HUDEP-2 (cell line): ENCODE measurements around the gene KRT16.
"Not testable (repeated sequence)": the region's sequence is repeated elsewhere in the genome, so short reads cannot be mapped to it uniquely, and the experiment has no call there.

Experiments
- DNase-seq, 76 experiments: peaks; one replicate each; lab custom pipeline; 2025; ENCODE audit not compliant: unreplicated experiment in 76 of 76; lab: John Stamatoyannopoulos, UW

Gene KRT16

DNA sequence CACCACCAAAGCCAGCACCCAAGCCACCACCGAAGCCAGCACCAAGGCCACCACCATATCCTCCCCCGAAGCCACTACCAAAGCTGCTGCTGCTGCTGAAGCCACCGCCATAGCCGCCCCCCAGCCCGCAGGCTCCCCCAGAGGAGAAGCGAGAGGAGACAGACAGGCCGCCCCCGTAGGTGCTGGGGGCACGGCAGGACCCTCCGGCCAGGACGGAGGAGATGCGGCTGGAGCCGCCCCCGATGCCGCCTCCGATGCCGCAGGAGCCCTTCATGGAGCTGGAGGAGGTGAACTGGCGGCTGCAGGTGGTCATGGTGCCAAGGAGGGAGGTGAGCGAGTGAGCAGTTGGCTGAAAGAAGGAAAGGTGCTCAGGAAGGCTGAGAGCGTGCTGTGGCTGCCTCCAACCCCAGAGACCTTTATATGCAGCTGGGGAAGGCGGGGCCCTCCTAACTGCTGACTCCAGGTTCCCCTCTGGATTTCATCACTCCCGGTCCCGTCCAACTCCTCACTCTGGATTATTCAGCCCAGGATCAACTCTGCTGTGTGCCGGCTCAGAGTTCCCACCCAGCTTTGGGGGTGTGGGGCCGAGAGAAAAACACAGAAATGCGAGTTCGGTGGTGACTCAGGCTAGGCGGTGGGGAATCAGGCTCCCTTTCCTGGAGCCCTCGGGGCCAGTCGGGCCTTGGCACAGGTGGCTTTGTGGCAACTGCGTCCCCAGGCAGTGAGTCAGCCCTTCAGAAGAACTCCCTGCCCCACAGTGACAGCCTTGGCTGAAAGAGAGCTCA is at the start of gene KRT16:
Gene KRT16, minus strand, starts transcription at position 392 of the 785 bp plus-strand sequence. Its CDS starts 79 bp downstream, at position 313.
- DNase-seq: not testable (repeated sequence)

DNA sequence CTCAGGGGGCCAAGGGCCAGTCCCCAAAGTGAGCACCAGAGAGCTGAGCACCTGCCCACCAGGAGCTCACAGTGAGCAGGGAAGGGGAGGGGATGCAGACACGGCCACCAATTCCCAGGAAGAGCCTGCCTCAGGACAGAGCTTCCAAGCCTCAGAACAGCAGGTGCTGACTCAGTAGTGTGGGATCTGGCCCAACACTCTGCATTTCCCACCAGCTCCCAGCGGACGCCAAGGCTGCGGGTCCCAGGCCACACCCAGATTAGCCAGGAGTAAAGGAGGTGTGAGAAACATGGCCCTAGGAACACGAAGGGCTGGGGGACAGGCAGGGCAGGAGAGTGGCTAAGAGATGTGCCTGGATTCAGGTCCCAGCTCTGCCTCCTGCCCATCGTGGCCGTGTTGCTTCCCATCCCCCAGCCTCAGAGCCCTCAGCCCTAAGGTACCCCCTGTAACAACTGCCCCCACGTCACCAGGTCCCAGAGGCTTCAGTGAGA is 47.7 kb upstream of the KRT16 start:
- no peak for DNase-seq

DNA sequence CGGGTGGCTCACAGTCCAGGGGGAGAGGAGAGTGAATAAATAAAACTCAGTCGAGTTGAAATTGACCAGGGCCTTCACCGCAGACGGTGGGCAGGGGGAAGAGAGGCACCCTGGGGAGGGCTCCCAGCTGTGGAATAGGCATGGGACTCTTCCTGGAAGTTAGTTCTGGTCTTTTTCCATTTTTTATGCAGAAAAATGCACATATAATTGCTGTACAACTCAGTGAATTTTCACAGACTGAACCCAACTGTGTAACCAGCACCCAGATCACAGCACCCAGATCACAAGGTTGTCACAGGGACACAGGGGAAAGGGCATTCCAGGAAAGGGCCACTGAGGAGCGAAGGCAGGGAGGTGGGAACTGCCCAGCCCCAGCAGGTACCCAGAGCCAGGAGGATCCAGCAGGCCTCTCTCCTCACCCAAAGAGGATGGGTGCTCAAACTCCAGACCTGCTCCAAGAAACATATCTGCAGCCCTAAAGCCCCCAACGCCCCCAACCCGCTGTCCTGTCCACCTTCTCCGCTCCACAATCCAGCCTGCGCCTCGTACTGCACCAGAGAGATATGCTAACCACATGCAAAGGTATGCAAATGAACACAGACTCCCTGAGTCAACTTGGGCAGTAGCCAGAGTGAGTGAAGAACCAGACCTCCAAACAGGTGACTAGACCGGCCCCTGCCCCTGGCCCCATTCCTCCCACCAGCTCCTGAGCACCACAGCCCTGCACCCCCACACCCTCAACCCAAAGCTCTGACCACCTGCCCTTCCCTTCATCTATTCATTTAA is 47.1 kb upstream of the KRT16 start:
- no peak for DNase-seq

DNA sequence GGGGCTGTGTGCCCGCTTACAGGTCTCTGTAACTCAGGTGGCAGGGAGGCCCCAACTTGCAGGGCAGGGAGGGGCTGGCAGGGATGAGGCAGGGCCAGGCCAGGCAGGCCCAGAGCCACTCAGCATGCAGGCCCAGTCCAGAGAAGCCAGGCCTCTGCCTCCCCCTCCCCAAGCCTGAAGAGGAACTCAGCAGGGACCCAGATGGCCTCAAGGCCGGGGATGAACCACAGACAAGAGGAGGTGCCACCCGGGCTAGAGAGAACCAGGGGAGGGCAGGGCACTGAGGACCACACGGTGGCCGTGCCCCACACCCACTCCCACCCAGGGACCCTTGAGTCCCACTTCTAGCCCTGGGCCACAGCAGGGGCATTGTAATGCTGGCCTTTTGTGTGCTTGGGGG is 46.3 kb upstream of the KRT16 start:
- no peak for DNase-seq

DNA sequence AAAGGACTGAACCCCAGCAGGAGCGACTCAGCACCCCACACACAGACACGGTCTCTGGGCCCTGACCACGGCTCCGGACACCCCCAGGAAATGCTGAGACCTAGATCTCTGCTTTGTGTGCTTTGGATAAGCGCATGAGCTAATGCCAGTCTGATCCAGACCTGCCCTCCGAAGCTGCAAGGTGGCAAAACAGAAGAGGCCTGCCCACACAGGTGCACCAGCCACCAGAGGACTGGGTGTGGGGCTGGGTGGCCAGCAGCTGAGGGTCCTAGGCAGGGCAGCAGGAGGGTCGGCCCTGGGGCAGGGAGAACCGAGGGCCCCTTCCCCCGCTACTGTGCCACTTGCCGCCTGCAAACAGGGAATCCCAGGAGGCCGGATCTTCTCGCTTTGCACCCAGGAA is 45.4 kb upstream of the KRT16 start:
- no peak for DNase-seq

DNA sequence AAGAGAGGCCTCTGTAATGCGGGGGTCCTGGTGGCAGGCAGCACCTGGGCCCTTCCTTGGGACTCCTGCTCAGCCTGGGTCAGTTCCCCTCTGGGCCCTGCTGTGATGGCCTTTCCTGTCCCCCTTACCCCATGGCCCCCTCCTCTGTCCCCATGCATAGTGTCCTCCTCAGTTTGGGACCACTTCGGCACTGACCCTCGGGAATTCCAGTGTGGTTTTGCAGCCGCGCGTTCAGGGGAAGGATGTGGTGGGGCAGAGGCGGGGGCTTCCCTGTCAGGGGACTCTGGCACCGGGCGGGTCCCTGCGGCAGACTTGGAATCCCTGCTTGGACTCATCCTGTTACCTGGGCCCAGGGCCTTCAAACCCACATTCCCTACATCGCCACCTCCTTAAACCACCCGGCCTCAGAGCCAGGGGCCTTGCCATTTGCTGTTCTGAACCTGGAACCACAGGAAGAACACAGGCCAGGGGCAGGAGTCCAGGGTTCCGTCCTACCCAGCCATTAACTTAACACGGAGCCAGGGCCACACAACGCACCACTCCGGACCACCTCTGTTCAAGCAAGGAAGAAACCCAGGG is 44.7 kb upstream of the KRT16 start:
- DNase-seq: no peak

DNA sequence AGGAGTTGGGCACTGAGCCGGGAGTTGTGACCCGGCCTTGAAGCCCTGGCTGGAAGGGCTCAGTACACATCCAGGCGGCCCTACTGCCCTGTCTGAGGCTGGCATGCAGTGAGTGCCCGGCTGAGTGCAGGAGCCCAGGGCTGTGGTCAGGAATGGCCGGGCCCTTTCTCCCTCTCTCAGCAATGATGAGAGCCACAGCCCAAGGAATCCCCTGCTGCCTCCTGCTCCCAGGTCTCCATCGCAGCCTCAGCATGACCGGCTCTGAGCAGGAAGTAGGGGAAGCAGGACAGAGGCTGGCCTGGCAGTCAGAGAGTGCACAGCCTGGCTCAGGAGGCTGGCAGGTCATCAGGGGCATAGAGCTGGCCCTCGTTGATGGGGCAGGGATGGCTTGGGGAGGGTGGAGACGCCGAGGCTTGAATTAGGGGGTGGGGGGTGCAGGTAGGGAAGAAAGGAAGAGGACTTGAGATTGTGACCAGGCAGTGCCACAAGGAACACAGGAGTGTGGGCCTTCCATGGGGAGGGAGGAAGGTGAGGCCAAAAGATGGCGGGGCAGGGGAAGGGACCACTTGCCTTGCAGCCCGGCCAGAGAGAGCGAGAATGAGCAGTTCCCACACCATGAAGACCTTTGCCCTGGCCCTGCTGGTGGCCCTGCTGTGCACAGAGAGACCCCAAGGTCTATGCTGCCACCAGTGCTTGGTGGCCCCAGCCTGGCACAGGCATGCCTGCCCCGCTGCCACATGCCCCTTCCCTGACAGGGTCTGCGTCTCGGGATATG is 43.9 kb upstream of the KRT16 start:
- no peak for DNase-seq

DNA sequence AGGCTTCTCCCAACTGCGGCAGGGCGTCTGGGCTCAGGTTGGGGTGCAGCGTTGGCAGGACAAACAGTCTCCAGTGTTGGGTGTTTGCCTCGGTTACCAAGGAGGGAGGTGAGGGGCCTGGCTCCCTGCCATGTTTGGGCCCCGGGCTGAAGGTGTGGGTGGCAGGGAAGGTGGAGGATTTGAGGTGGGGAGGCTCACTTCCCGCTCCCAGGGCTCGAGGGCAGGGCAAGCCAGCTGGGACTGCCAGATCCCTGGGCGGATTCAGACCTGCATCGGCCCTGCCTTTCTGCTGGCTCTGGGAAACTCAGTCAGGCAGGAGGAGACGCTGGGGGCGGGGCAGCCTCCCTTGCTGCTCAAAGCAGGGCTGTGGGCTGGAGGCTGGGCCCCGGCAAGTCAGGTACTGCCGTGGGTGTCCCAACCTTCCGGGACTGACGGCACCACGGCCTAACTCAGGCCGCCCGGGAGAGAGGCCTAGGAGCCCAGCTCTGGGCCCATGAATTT is 43.1 kb upstream of the KRT16 start:
- no peak for DNase-seq

DNA sequence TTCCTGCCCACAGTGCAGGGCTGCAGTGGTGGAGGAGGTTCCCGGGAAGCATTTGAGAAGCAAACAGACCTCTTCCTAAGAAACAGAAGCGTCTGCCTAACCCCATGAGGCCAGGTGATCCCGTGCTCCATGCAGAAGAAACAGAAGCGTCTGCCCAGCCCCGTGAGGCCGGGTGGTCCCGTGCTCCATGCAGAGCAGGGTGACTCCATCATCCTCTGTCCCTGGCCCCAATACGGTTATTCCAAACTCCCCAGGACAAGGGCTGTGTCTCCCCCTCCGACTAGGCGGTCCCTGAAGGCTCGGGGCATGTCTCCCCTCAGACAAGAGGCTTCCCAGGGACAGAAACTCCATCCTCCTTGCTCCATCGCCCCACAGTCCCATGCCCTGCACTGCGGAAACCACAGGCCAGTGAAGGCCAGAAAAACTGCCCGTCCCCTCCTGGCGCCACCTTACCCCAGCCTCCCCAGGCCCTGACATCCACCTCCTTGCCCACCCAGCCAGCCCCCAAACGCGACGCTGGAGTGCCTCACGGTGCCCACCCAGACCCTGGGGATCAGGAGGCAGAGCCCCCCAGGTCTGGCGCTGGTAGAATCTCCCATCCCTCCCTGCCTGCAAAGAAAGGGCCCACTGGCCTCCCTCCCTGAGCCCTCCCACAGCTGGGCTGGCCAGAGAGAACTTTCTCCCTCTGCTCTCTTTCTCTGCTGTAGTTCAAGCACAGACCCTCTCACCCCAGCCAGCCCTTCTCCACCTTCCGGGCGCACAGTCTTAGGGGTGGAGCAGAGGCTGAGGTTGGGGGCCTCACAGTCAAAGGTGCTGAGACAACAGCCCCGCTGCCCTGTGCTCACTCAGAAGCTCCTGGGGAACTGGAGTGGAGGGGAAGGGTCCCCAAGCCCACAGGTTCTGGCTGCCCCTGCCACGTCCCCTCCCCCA is 42.4 kb upstream of the KRT16 start:
- no peak for DNase-seq

DNA sequence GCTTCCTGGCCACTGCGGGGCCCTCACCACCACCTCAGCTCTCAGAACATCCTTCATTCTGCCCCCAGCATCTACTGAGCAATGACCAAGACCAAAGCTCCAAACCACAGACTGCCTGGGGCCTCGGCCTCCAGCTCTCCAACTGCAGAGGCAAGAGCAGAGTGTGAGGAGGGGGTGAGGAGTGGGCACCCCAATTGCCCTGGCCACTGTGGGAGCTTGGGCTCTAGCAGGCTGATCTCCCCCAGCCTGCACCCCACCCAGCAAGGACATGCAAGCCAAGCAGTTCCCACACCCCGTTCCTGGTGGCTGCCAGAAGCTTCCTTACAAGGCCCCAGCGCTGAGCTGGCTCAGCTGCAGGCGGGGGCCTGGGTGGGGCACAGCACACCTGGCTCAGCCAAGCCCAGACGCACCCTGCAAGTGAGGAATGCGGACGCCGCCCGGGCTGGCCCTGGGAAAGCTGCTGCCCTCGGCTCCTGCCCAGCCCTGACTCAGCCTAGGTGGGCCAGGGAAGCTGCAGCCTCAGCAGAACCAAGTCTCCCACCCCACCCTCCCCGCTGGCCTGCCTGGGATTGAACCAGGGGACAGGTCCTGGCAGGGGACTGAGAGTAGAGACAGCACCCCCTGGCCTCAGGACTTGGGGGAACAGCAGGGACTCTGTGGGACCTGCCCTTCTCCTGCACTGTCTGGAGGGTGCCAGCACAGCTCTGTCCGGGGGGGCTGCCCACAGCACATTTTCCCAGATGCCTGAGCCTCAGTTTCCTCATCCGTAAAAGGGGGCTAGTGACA is 41.5 kb upstream of the KRT16 start:
- DNase-seq: no peak

DNA sequence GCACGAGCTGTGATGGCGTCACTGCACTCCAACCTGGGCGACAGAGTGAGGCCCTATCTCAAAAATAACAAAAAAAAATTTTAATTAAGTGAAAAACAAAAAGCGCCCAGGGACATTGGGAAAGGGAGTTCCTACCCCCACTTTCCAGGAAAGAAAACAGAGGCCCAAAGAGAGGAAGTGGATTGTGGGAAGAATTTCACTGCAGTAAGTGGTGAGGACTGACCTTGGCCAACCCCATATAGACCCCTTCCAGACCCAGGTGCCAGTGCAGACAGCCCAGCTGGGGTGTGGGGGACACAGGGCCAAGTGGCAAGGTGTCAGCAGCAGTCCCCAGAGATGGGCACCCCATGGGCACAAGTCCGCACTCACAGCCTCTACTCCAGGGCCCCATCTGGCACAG is 40.9 kb upstream of the KRT16 start:
- no peak for DNase-seq

DNA sequence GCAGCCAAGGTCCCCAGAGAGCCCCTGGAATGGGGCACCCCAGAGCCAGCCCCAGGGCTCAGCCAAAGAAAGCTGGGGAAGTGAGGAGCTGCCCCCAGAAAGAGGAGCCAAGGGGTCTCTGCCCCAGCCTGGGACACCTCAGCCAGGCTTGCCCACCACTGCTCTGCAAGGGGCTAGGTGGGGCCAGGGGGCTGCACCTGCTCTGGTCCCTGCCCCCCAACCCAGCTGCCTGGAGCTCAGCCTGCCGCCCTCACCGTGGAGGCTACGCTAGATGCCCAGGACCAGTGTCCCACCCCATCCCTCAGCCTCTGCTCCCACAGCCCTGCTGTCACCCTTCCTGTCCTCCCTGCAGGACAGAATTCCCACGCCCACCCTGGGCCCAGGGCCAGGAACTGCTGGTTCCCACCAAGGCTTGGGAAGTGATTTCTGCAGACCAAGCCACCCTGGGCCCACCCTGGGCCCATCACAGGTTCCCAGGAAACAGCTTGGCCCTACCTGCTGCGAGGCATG is 39.9 kb upstream of the KRT16 start:
- no peak for DNase-seq

DNA sequence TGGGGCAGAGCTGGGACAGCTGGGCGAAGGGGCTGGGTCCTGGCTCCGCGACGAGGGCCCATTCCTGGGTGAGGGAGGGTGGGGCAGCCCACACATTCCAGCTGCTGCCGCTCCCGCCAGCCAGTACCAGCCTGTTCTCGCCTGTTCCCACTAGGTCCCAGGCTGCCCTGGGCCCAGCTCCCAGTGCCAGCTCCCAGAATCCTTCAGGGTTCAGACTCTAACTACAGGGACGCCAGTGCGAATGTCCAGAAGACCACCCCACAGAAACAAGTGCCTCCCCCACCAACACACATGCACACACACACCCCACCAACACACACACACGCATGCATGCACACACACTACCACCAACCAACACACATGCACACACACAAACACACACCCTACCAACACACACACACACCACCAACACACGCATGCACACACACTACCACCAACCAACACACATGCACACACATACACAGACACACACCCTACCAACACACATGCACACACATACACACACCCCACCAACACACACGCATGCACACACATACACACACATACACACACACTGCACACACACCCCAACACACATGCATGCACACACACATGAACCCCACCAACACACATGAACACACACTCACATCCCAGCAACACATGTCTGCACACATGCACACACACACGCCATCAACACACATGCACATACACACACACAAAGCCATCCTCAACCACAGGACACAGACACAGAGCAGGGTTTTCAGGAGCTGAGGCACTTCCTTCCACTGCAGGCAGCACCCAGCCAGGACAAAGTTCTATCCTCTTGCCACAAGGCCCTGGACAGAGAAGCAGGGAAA is 39.3 kb upstream of the KRT16 start:
- no peak for DNase-seq

DNA sequence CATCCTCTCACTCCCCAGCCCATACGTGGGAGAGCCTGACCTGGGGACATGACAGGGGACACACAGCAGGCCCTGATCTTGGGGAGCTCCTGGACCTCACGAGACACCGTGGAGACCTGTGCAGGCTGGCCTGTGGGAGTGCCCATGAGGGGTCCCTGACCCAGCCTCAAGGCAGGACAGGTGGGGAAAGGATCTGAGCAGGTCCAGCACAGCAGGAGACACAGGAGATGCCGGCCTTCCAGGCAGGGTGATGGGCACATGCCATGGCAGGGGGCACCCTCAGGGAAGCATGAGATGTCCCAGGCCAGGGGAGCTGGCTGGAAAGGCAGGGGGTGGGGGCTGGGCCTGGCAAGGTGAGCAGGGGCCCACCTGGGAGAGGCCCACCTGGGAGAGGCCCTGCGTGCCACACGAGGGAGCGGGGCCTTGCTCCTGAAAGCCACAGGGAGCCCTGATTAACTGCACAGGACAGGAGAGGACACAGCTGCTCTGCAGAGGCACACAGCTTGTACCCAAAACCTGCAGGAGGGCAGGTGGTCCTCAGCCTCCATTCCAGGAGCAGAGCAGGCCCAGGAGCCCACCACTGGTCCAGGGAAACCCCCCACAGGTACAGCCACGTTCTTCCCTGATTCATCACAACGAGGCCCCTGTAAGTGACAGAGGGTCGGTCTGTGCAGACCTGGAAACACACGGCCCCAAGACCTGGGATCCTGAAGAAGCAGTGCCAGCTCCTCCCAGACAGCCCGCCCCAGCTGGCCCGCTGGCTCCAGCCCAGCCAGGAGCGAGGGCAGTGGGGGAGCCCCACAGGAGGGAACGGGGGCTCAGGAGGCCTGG is 38.4 kb upstream of the KRT16 start:
- no peak for DNase-seq

DNA sequence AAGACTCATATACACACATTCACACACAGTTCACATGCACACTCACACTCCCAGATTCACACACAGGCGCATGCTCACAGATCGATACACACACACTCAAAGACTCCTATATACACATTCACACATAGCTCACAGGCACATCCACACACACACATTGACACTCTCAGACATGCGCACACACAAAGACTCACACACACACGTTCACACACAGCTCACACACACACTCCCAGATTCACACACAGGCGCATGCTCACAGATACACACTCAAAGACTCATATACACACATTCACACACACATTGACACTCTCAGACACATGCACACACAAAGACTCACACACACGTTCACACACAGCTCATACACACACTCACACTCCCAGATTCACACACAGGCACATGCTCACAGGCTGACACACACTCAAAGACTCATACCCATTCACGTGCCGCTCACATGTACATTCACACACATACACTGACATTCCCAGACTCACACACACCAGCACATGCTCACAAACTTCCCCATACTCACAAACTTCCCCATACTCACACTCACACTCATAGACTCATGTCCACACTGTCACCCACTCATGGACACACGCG is 37.5 kb upstream of the KRT16 start:
- no peak for DNase-seq

DNA sequence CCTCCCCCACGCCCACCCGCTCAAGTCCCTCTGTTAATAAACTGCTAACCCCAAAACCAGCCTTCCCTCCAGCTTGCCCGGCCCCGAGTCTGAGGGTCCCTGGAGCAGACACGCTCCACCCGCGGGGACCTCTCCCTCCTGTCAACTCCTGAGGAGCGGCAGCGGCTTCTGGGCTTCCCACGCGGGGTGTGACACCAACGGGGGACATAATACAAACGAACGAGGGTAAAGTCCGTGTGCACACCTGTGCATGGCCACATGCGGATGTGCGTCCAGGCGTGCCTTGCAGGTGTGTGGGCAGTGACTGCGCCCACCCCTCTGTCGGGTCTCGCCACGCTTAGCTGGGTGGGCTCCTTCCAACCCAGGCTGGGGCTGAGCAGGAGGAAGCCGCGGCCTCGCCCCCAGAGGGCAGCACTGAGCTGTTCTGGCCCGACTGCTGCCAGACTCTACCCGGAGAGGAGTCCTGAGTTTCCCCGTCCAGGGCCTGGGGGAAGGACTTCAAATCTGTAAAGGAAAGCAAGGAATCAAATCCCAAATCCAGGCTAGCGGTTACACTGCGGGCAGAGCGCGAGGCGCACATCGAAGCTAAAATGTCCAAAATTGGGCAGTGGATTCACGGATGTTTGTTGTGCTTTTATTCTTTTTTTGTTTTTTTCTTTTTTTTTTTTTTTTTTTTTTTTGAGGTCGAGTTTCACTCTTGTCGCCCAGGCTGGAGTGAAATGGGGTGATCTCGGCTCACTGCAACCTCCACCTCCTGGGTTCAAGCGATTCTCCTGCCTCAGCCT is 36.0 kb upstream of the KRT16 start:
- peak in 67 of 76 experiments; percentile 20 to 84 (median 63) for DNase-seq
